ENCODE data around the gene TRAPPC10. TPM values are rescaled to one million over a fixed set of nuclear protein-coding genes. Genes with fewer than 3 reads are reported as not detected.
A peak's percentile ranks its signal among the peaks of the same experiment; 100 is the strongest.

TRAPPC10 gene
- total RNA-seq, 5 donors from 2014 or later (not counting 1 experiment from before 2014, with no cell fraction given) = 82.5 to 144 (median 92.2) TPM

- POLR2A ChIA-PET = no interaction called here
Observed at GRCh38 chr21:44079446-44079845, 67.3 kb downstream of the TRAPPC10 start.

GRCh38 chr21:44079846-44080245 is 67.7 kb downstream of the TRAPPC10 start:
- DNase-seq (no peak), ATAC-seq (replicated peaks in 1 of 4) (no peak)
- Histone ChIP-seq H3K4me3 (ENCODE audit: control insufficient read depth in 1 of 2, extremely low read depth in 1 of 2, low read length in 1 of 2) (no peak overlapping the region), H3K9me3 (no peaks in the 10 kb centered on the region), H3K36me3 (ENCODE audit: control insufficient read depth in 2 of 2, extremely low read depth in 1 of 2, insufficient read depth in 1 of 2, low read length in 1 of 2) (peaks cover 0 to 69% of the 10 kb centered on the region in 2 donors), H3K27me3 (replicated peaks in 1 of 2; ENCODE audit: control insufficient read depth in 2 of 2, extremely low read depth in 1 of 2, insufficient read depth in 2 of 2, low read length in 1 of 2) (no peaks in the 10 kb centered on the region), H3K4me1 (ENCODE audit: control insufficient read depth in 1 of 2, extremely low read depth in 1 of 2, insufficient read depth in 2 of 2, low read length in 2 of 2) (peaks cover 25 to 61% of the 10 kb centered on the region in 2 experiments), H3K27ac (ENCODE audit: low read length) (no peak overlapping the region)
- Mint-ChIP-seq H3K9me3 (no peaks in the 10 kb centered on the region), H3K27ac (peak overlapping the region; percentile 81 to 89), H3K4me1 (peaks cover 68 to 76% (median 68%) of the 10 kb centered on the region in 3 donors), H3K27me3 (no peaks in the 10 kb centered on the region), H3K36me3 (peaks cover 76% of the 10 kb centered on the region), H3K4me3 (no peak overlapping the region)
- ChIA-PET CTCF (no interaction called here), POLR2A (interaction anchor here in 1 of 2 donors (0.6 kb wide), 1 partner anchor 377 kb away, joined by 3 read pairs; no protein-coding TSS in a partner anchor)
- 100% methylated on average over 2 of the region's 7 CpGs for WGBS (ENCODE audit: insufficient coverage)

More at GRCh38 chr21:44079446-44079845, 67.3 kb downstream of the TRAPPC10 start:
- CTCF ChIA-PET = no interaction called here
- no peak overlapping the region for H3K4me3 ChIP-seq (ENCODE audit: control insufficient read depth in 1 of 2, extremely low read depth in 1 of 2, low read length in 1 of 2)
- no peaks in the 10 kb centered on the region for H3K9me3 ChIP-seq
- H3K36me3 ChIP-seq (ENCODE audit: control insufficient read depth in 2 of 2, extremely low read depth in 1 of 2, insufficient read depth in 1 of 2, low read length in 1 of 2) = peaks cover 0 to 73% of the 10 kb centered on the region in 2 donors
- WGBS (ENCODE audit: insufficient coverage) = no CpG with 5 or more reads among the region's 3 CpGs
- no peaks in the 10 kb centered on the region for H3K9me3 Mint-ChIP-seq
- ATAC-seq (replicated peaks in 1 of 4) (no peak), DNase-seq (no peak)
- H3K36me3 Mint-ChIP-seq = peaks cover 76% of the 10 kb centered on the region
- H3K4me1 ChIP-seq (ENCODE audit: control insufficient read depth in 1 of 2, extremely low read depth in 1 of 2, insufficient read depth in 2 of 2, low read length in 2 of 2) = peaks cover 22 to 60% of the 10 kb centered on the region in 2 experiments
- no peak overlapping the region for H3K4me3 Mint-ChIP-seq
- H3K4me1 Mint-ChIP-seq = peaks cover 65 to 74% (median 67%) of the 10 kb centered on the region in 3 donors
- H3K27me3 Mint-ChIP-seq = no peaks in the 10 kb centered on the region
- H3K27ac Mint-ChIP-seq = peak overlapping the region; percentile 72 to 81
- peak overlapping the region; percentile 44 for H3K27ac ChIP-seq (ENCODE audit: low read length)
- no peaks in the 10 kb centered on the region for H3K27me3 ChIP-seq (replicated peaks in 1 of 2; ENCODE audit: control insufficient read depth in 2 of 2, extremely low read depth in 1 of 2, insufficient read depth in 2 of 2, low read length in 1 of 2)

GRCh38 chr21:44082648-44083440 is 70.7 kb downstream of the TRAPPC10 start:
- Histone ChIP-seq H3K27me3 (replicated peaks in 1 of 2; ENCODE audit: control insufficient read depth in 2 of 2, extremely low read depth in 1 of 2, insufficient read depth in 2 of 2, low read length in 1 of 2) (no peaks in the 10 kb centered on the region), H3K36me3 (ENCODE audit: control insufficient read depth in 2 of 2, extremely low read depth in 1 of 2, insufficient read depth in 1 of 2, low read length in 1 of 2) (peaks cover under 1 to 60% of the 10 kb centered on the region in 2 donors), H3K4me1 (ENCODE audit: control insufficient read depth in 1 of 2, extremely low read depth in 1 of 2, insufficient read depth in 2 of 2, low read length in 2 of 2) (peaks cover 54 to 91% of the 10 kb centered on the region in 2 experiments), H3K4me3 (ENCODE audit: control insufficient read depth in 1 of 2, extremely low read depth in 1 of 2, low read length in 1 of 2) (no peak overlapping the region), H3K9me3 (no peaks in the 10 kb centered on the region), H3K27ac (ENCODE audit: low read length) (peak overlapping the region; percentile 79)
- Mint-ChIP-seq H3K4me3 (peak overlapping the region; percentile 57 to 86 (median 71)), H3K27me3 (no peaks in the 10 kb centered on the region), H3K9me3 (no peaks in the 10 kb centered on the region), H3K4me1 (peaks cover 92 to 93% (median 93%) of the 10 kb centered on the region in 3 donors), H3K36me3 (peaks cover 72% of the 10 kb centered on the region), H3K27ac (peak overlapping the region; percentile 95 to 97)
- POLR2A ChIA-PET = interaction anchor here in 1 of 2 donors (0.7 to 2.0 kb wide), 2 partner anchors 69 to 261 kb away, joined by 3 to 10 read pairs; no protein-coding TSS in a partner anchor
- peak in 1 of 35 experiments; percentile 43 for DNase-seq
- WGBS (ENCODE audit: insufficient coverage) = 63% methylated on average over 14 of the region's 24 CpGs
- no peak for ATAC-seq (replicated peaks in 1 of 4)
- CTCF ChIA-PET = interaction anchor here in 1 of 2 donors (0.6 to 4.5 kb wide), 7 partner anchors 8 to 220 kb away, joined by 3 to 22 read pairs (median 6); no protein-coding TSS in a partner anchor

- H3K4me1 Mint-ChIP-seq = peaks cover 91 to 94% (median 93%) of the 10 kb centered on the region in 3 donors
- ChIA-PET POLR2A (interaction anchor here in 1 of 2 donors (0.7 to 2.0 kb wide), 2 partner anchors 70 to 260 kb away, joined by 3 to 10 read pairs; no protein-coding TSS in a partner anchor), CTCF (interaction anchor here in 1 of 2 donors (0.7 to 4.5 kb wide), 6 partner anchors 9 to 219 kb away, joined by 3 to 22 read pairs (median 4); no protein-coding TSS in a partner anchor)
- peaks cover 8 to 61% of the 10 kb centered on the region in 2 donors for H3K36me3 ChIP-seq (ENCODE audit: control insufficient read depth in 2 of 2, extremely low read depth in 1 of 2, insufficient read depth in 1 of 2, low read length in 1 of 2)
- peaks cover 71% of the 10 kb centered on the region for H3K36me3 Mint-ChIP-seq
- DNase-seq (peak; percentile 44 to 89 (median 76)), ATAC-seq (replicated peaks in 1 of 4) (peak; percentile 83 to 90 (median 86))
- H3K4me3 ChIP-seq (ENCODE audit: control insufficient read depth in 1 of 2, extremely low read depth in 1 of 2, low read length in 1 of 2) = peak overlapping the region in 1 of 2 donors; percentile 38
- 1% methylated on average over 12 of the region's 16 CpGs for WGBS (ENCODE audit: insufficient coverage)
- H3K4me1 ChIP-seq (ENCODE audit: control insufficient read depth in 1 of 2, extremely low read depth in 1 of 2, insufficient read depth in 2 of 2, low read length in 2 of 2) = peaks cover 59 to 96% of the 10 kb centered on the region in 2 experiments
- peak overlapping the region; percentile 57 to 86 (median 71) for H3K4me3 Mint-ChIP-seq
- H3K27ac Mint-ChIP-seq = peak overlapping the region; percentile 95 to 97
- no peaks in the 10 kb centered on the region for H3K9me3 ChIP-seq
- H3K27ac ChIP-seq (ENCODE audit: low read length) = peak overlapping the region; percentile 79
- no peaks in the 10 kb centered on the region for H3K9me3 Mint-ChIP-seq
- H3K27me3 ChIP-seq (replicated peaks in 1 of 2; ENCODE audit: control insufficient read depth in 2 of 2, extremely low read depth in 1 of 2, insufficient read depth in 2 of 2, low read length in 1 of 2) = no peaks in the 10 kb centered on the region
- H3K27me3 Mint-ChIP-seq = no peaks in the 10 kb centered on the region
Observed at GRCh38 chr21:44083631-44084291, 71.7 kb downstream of the TRAPPC10 start.

- H3K4me1 Mint-ChIP-seq = peaks cover 93 to 96% (median 94%) of the 10 kb centered on the region in 3 donors
- ChIA-PET CTCF (interaction anchor here in 1 of 2 donors (1.4 to 4.5 kb wide), 4 partner anchors 9 to 63 kb away, joined by 3 to 22 read pairs (median 8); no protein-coding TSS in a partner anchor), POLR2A (interaction anchor here in 1 of 2 donors (2.0 kb wide), 1 partner anchor 71 kb away, joined by 10 read pairs; no protein-coding TSS in a partner anchor)
- peak overlapping the region; percentile 79 for H3K27ac ChIP-seq (ENCODE audit: low read length)
- peak overlapping the region; percentile 38 to 52 for H3K4me3 ChIP-seq (ENCODE audit: control insufficient read depth in 1 of 2, extremely low read depth in 1 of 2, low read length in 1 of 2)
- H3K4me3 Mint-ChIP-seq = peak overlapping the region; percentile 57 to 86 (median 71)
- DNase-seq (peak in 1 of 35 experiments; percentile 41), ATAC-seq (replicated peaks in 1 of 4) (no peak)
- WGBS (ENCODE audit: insufficient coverage) = 47% methylated on average over 5 of the region's 7 CpGs
- no peaks in the 10 kb centered on the region for H3K9me3 Mint-ChIP-seq
- no peaks in the 10 kb centered on the region for H3K9me3 ChIP-seq
- no peaks in the 10 kb centered on the region for H3K27me3 ChIP-seq (replicated peaks in 1 of 2; ENCODE audit: control insufficient read depth in 2 of 2, extremely low read depth in 1 of 2, insufficient read depth in 2 of 2, low read length in 1 of 2)
- peaks cover 65 to 96% of the 10 kb centered on the region in 2 experiments for H3K4me1 ChIP-seq (ENCODE audit: control insufficient read depth in 1 of 2, extremely low read depth in 1 of 2, insufficient read depth in 2 of 2, low read length in 2 of 2)
- H3K36me3 Mint-ChIP-seq = peaks cover 74% of the 10 kb centered on the region
- H3K27ac Mint-ChIP-seq = peak overlapping the region; percentile 95 to 97
- no peaks in the 10 kb centered on the region for H3K27me3 Mint-ChIP-seq
- peaks cover 11 to 53% of the 10 kb centered on the region in 2 donors for H3K36me3 ChIP-seq (ENCODE audit: control insufficient read depth in 2 of 2, extremely low read depth in 1 of 2, insufficient read depth in 1 of 2, low read length in 1 of 2)
Observed at GRCh38 chr21:44084496-44085241, 72.6 kb downstream of the TRAPPC10 start.

All from T-cell (primary cell).